SW480 (cell line): ENCODE results near the gene ZNF106.

Experiments used
- DNase-seq: peaks from one replicate; pipeline ENCODE4 v3.0.0-alpha.2; 2016; ENCODE audit warnings: low spot score

ZNF106 gene

DNA sequence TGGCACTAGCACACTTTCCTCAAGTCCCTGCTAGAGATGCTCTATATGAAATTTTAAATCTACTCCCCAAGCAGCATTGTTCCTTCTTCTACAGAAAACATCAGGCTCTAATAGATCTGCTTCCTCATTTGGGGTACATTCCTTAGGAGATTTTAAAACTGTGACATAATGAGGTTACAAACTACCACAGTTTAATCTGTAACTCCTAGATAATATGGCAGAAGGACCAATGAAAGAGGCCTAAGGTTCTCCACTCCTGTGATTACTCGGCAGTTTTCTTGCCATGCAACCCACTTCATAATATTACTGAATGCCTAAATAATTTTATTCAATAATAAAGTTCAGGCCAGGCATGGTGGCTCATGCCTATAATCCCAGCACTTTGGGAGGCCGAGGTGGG is 16.1 kb downstream of the ZNF106 start:
- DNase-seq = no peak

DNA sequence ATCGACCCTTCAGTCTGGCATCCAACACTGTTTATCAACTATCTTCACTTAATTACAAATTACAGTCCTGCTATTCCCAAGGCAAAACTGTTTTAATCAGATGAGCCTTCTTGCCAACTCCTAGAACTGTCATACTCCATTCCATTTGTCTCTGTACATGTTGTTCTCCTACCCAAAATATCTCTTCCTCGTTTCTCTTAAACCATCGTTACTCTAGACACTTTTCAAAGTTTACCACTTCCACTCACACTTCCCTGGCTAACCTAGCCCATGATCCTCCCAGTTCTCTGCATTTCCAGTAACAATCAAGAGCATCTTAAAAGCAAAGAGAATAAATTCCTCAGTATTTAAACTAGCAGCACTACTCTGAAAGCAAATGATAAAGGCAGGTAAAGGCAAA is 19.9 kb downstream of the ZNF106 start:
- no peak for DNase-seq

DNA sequence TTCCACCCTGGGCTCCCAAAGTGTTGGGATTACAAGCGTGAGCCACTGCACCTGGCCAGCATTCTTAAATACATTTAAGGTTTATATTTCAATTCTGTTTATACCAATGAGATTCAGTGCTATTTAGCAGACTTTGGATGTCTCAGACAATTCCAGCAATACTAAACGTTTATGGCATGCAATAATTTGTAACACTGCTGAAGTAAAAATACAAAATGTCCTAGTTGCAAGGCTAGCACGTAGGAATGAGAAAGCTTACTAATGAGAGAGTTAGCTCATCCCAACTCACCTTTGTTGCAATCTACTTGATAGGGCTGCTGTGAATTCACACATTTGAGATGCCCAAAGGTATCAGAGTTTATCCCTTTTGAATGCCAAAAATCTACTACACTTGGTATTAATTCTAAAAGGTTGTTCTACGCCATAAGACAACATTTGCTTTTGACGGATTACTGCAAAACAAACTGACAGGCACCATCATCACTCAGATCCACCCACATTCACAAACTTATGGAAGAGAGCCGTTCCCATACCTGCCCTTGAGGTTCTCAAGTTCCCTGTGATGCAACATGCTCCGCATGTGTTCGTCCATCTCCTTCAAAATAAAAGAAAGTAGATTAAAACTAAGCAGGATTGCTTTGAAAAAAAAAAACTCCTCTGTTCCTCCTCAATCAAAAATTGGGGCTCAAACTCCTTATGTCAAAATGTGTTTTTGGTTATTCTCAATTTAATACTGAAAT is 25.3 kb downstream of the ZNF106 start:
- DNase-seq = no peak

DNA sequence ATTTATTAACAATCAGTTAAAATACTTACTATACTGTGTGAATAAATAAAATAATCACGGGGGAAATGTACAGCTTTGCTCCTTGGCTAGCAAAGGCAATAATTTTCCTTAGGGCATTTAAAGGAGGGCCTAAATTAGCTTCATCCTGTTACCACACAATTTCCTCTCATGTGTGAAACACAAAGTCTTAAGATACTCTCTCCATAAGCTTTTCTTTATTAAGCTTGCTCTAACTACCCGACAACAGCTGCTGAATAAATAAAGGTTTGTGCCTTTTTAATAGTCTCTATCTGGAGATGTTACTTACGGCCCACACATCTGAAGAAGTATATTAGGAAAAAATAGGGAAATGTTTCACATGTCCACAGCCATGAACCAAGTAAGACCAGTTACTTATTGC is 29.7 kb downstream of the ZNF106 start:
- DNase-seq = no peak

DNA sequence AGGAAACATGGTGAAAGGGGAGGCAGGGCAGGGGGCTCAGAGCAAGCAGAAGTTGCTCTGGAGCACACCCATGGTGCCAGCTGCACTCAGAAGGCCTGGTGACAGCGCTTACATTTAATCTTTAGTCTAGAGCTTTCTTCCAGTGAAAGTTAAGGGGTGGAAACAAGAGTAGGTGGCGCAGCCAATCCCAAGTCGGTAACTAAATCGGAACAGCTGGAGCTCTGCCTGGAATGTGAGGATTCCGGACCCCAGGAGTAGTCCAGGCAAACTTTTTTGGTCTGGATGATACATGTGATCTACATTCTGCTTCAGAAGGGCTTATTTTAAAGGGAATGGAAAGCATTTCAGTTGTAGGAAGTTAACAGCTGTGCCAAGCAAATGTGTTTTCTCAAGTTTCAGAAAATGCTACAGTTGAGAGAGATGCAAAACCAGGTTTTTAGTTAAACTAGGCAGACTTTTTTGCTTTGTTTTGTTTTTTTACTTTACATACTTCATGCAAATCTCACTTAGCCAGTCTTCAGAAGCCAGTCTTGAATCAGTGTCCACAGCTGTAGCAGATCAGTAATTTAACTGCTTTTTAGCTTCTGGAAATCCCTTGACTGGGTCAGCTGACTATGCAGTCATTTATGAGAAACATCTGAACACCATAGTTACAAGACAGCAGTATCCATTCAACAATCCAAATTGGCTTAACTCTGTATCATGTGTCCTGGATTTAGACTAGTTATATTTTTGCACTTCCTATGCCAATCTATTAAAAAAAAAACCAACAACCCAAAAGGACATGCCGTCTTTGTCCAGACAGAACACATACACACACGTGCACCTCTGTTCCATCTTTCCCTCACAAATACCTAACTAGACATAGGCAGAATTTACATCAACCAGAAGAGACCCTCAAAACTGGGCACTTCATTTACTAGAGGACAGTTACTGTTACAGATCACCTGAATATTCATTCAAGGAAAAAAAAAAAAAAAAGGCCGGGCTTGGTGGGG is 33.2 kb downstream of the ZNF106 start:
- no peak for DNase-seq

DNA sequence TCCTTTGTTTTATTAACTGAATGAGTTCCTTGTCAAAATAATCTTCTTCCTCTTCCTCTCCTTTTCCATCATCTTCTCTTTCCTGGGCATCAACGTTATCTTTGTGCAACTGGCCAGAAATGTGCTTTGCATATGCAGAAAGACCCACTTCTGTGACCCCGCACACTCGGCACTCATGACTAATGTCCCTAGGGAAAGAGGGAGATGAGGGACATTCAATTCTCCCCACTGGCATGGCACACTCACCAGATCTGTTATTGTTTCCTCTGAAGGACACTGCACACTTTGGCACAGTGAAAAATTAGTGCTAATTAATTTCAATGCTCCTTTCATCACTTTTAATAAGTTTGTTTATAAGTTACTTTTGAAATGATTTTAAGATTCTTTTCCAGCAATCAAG is 34.0 kb downstream of the ZNF106 start:
- DNase-seq = no peak

DNA sequence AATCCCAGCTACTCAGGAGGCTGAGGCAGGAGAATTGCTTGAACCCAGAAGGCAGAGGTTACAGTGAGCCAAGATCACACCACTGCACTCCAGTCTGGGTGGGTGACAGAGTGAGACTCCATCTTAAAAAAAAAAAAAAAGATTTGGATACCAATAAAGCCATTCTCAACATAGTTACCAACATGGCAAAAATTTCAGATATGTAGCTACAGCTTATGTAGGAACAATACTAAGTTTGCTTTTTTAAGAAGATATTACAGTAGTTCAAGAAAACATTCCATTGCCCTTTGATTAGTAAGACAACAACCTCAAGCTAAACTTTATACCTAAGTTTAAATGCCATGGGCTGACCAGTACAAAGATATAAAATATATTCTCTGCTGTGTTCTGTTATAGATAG is 34.4 kb downstream of the ZNF106 start:
- no peak for DNase-seq

DNA sequence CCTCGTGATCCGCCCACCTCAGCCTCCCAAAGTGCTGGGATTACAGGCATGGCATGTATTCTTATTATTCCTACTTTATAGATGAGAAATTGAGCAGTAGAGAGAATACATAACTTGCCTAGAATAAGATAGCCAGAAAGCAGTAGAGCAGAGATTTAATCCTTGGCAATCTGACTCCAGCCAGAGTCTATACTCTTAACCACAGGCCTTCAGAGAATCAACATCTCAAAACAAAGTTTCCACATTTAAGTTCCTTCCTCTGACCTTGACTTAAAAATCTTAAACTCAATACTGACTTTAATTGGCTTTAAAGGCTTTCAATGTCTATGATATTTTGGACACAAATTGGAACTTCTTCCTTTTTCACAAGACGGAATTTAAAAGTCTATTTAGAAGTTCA is 37.1 kb downstream of the ZNF106 start:
- DNase-seq = no peak

DNA sequence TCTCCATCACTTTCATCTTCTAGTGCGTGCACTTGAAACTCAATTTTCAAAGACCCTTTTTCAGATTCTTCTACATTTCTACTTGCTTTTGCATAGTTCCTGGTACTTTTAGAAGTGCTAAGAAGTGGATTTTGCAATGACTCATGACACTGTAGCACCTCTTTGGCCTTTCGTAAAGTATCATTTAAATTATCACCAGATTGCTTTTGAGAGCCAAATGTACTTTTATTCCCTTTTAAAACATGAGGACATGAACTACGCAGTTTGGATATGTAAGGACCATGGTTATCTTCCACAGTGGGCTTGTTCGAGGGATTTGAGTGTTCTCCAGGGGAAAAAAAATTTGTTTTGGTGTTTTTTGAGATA is 40.5 kb downstream of the ZNF106 start:
- DNase-seq = no peak

DNA sequence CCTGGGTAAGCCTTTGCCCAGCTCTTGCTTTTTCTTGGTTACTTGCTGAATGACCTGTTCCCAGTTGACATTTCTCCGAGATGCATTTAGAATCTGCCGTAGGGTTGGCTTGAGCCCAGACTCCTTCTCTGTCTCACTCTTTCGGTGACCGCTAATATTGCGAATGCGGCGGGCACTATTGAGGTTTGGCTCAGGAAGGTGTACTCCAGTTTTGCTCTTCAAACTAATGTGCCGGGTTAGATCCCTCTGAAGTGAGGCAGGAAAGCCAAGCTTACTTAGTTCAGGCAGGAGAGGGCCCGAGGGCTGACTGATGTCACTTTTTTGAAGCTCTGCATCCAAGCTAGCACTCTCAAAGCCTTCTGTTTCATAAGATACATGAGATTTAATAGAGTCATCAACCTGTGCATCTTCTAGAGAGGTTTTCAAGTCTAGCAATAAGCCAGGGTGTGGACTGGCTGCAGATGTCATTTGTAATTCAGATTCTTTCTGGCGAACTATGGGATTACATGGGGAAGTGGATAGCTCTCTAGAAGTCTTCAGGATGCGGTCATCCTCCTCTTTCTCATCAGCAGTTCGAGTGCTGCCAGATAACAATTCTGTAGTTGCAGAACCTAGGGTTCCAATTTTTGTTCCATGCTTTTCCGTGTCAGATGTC is 41.0 kb downstream of the ZNF106 start:
- DNase-seq = no peak

DNA sequence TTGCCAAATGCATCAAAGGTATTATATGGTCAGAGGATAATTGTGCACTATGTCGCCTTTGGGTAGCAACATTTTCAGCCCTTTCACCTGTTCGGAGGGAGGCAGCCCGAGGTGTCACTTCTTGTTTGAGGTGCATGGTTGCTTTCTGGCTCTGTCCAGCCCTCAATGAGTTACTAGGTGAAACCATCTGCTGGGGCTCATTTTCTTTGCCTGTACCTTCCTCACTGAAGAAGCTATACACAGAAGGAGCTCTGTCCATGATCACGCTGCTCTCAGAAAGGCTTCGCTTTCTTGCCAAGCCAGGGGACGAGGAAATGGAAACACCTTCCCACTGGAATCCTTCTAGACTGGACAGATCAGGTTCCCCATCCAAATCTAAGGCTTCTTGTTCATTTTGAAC is 42.7 kb downstream of the ZNF106 start:
- DNase-seq = no peak

DNA sequence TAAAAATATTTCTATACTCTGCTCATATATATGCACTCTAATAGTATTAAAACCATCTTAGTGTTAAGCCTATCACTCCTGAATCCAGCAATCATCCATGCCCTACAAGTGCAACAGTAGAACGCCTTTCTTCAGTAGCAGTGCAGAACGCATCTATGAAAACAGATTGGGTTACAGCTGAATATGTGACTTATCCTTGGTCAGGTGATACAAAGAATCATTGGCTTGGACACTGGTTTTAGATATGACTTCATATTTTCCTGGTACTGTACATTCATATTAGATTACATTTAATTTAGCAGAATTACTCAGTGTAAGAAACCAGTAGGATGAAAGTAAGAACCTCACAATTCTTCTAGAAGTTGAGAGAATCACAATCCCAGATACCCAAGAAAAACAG is 43.3 kb downstream of the ZNF106 start:
- DNase-seq = no peak

DNA sequence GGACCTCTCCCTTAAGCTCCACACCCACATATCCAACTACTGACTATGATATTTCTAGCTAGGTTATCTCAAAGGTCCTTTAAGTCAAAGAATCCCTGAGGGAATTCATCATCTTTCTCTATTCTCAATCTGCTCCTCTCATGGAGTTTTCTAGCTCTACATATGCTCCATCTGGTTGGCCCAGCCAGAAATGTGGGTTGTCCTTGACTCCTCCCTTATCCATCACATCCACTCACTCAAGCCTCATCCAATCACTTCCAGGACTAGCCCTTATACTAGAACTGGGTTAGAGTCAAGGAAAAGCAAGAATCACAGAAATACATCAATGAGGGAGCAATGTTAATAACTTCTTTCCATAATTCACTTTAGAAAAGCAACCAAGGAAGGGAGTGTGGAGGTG is 45.4 kb downstream of the ZNF106 start:
- no peak for DNase-seq

DNA sequence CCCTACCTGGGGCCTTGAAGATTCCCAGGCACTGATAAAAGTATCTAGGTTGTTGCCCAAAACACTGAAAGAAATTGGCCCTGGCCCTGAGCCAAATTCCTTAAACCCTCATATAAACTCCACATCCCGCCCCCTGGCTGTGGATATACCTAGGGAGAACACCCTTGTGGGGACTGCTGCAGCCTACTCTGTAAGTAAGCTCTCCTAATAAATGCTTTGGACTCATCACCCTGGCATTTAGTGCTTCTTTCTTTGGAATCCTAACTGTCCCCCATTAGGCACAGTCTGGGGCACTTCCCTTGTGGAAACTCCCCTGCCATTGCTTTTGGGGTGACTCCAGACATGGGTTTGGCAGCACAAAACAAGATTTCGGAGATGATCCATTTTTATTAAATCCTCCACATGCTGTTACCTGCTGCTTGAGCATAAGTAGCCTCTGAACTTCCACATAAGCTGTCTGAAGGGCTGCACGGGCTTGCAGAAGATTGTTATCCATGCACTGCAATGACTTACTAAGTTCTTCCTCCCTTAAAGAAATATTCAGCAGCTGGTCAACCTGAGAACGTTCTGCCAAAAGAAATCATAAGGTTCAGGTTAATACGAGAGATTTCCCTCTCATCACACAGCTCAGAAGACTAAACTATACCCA is 46.4 kb downstream of the ZNF106 start:
- DNase-seq = no peak

DNA sequence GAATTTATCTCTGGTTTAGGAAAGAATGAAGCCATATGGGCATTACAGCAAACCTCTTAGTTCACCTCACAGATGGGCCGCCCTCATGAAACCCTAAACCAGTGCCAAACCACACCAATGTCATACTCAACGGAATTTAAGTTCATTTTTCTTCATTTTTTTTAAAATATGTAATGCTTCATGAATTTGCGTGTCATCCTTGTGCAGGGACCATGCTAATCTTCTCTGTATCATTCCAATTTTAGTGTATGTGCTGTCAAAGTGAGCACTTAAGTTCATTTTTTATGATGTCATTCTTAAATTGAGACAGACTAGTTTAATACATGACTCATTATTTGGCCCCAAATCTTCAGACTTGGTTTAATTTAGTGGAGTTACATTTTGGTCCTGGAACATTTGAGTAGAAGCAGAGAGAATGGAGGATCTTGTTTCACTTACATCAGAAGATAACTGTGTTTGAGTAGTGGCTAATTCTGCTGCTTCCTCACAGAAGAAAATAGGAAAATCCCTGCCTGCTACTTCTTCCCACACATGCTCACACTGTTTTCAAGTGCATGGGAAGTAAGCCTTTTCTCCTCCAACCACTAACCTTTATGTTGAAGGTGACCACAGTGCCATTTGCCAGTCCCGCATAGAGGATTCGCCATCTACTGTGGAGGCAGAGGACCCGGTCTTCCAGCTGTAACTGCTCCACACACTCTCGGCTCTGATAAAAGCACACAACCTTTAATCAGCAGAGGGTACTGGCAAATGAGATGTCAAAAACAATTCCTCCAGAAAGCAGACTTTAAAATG is 63.3 kb downstream of the ZNF106 start:
- no peak for DNase-seq

DNA sequence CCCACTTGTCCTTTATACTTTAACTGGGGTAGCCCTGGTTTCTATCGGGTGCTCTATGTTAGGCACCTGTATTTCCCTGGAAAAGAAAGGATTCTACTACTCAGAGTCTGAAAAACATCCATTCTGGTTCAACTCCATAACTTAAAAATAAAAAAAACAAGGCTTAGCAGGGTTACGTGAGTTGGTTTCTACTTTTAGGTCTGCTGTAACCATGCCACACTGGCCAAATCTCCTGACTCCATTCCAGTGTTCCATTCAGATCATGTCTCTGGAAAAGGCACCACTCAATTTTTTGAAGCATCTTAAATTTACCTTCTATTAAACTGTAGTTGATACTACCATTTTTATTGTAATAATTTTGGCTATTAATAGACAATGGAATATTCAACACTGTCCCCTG is 69.6 kb downstream of the ZNF106 start:
- no peak for DNase-seq

DNA sequence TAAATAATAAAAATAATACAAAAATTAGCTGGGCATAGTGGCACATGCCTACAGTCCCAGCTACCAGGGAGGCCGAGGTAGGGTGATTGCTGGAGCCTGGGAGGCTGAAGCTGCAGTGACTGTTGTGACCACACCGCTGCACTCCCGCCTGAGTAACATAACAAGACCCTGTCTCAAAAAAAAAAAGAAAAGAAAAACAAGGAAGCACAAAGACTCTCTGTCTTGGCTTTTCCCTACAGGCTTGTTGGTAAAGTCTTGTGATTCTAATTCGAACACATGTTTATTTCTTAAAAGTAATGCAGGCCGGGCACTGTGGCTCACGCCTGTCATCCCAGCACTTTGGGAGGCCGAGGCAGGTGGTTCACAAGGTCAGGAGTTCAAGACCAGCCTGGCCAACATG is 71.6 kb downstream of the ZNF106 start:
- DNase-seq = no peak

DNA sequence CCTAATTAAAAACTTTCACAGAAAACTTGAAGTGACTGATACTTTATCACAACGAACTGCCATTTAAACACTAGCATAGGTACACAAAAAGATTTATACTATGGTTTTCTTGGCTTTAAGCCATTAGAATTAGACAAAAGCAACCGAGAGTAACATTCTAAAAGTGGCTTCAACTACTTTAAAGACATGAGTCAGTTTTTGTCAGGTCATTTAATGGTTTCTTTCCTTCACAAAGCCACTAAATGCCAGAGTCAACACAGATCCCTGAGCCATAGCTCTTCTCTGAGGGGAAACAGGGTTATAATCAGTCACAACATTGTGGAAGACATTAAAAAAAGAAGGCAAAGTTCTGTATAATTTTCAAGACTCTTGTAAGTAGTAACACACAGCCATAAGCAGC is 77.0 kb downstream of the ZNF106 start:
- DNase-seq = no peak

DNA sequence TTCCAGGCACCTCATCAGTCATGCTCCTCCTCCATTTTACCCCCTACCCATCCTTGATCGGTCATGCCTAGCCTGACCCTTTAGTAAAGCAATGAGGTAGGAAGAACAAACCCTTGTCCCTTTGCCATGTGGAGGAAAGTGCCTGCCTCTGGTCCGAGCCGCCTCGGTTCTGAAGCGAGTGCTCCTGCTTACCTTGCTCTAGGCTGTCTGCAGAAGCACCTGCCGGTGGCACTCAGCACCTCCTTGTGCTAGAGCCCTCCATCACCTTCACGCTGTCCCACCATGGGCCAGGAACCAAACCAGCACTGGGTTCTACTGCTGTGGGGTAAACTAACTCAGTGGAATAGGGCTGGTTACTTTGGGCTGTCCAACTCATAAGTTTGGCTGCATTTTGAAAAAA is 79.1 kb downstream of the ZNF106 start:
- DNase-seq = no peak

DNA sequence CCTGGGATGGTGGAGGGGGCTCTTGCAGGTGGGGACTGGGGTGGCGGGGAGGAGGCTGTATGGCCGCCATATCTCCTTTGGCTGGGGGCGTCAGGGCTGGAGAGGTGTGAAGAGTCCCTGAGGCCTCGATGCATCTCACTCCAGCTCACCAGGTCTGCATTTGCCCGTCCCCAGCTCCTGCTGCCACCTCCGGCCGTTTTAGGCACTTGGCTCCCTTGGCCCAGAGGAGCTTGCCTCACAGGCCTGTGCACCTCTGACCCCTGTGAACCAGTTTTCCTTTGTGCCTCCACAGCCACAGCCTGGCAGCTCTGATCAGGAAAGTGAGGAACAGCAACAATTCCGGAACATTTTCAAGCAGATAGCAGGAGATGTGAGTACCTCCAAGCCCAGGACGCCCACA is 81.9 kb downstream of the ZNF106 start:
- DNase-seq = no peak

DNA sequence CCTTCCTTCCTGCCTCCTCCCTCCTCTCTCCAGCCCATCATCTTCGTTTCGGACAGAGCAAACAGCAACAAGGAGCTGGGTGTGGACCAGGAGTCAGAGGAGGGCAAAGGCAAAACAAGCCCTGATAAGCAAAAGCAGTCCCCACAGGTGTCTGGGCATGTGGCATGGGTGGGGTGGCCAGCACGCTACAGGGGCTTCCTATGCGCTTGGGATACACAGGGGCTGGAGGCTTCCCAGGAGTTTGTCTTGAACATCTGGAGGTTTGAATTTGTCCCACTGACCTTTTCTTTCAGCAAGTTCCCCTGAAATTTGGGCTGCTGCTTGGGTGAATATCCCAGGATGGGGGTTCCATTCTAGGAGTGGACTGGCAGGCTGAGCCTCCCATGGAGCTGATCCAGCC is 82.8 kb downstream of the ZNF106 start:
- no peak for DNase-seq
